ENCODE results near the gene DCST2. TPM values are rescaled to one million over a fixed set of nuclear protein-coding genes. Genes with fewer than 3 reads are reported as not detected.
"Not testable (repeated sequence)": the region's sequence is repeated elsewhere in the genome, so short reads cannot be mapped to it uniquely, and the experiment has no call there.

Gene DCST2
- total RNA-seq, 1 donor from 2014 or later: 0.17 TPM

DNA sequence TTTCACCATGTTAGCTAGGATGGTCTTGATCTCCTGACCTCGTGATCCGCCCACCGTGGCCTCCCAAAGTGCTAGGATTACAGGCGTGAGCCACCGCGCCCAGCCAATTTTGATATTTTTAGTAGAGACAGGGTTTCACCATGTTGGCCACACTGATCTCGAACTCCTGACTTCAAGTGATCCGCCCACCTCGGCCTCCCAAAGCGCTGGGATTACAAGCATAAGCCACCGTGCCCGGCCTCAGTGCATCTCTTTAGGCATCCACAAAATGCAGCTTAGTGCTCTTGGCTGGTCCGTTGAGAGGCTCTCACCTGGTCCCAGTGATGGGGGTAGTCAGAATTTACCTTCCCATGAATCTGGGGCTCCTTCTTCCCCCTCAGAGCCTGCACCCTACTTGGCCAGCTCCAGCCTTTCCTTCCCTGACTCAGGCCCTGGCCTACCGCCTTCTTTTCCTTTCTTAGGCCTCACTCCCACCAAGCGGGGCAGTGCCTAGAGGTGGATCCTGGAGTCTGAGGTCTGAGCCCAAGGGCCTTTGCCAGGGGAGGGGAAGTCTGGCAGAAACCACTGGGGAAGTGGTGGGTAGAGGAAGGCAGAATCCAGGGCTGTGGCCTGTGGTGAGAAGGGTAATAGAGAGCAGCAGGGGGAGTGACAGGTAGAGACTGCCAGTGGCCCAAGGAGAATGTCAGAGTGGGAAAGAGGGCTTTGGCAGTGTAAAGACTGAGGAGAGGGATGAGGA is 36.4 kb downstream of the DCST2 start:
- no peak for DNase-seq

DNA sequence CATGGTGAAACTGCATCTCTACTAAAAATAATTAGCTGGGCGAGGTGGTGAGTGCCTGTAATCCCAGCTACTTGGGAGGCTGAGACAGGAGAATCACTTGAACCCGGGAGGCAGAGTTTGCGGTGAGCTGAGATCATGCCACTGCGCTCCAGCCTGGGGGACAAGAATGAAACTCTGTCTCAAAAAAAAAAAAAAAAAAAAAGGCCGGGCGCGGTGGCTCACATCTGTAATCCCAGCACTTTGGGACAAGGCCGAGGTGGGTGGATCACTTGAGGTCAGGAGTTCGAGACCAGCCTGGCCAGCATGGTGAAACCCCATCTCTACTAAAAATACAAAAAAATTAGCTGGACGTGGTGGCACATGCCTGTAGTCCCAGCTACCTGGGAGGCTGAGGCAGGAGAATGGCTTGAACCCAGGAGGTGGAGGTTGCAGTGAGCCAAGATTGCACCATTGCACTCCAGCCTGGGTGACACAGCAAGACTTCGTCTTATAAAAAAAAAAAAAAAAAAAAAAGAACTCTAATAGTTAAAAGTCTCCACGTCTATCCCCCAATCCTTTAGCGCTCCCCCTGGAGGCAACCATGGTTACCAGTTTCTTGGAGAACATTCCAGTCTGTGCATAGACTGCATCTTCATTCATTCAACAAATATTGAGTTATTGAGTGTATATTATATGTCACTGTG is 38.1 kb downstream of the DCST2 start:
- peak; percentile 90 for DNase-seq

DNA sequence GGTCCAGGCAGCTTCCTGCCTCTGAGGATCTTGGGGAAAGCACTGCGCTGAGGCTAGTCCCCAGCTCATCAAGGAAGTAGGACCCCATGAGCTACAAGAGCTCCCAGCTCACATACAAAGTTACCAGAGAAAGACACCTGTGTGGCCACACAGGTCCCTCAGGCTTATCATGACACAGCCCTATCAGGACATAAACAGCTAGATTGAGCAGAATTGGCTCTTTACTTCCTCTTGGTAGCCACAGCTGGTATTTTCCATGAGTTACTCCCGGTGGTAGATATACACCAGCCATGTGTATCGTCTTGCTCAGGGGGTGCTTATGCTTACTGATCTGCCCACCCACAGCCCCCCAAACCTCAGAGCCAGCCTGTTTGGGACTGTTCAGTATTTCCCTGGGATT is 39.0 kb downstream of the DCST2 start:
- DNase-seq: no peak

DNA sequence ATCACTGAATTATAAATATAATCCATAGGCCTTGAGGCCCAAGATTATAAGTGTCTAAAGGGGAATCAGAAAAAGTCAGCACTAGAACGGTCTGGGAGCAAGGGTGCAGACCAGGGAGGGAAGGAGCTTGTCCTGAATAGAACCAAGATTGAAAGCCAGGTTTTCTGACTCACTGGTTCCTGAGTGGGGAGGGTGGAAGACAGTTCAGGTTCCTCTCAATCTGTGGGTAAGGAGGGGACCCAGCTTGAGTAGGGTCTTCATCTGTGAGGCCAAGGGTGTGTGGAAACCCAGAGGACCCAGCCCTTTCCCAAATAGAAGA is 39.4 kb downstream of the DCST2 start:
- DNase-seq: no peak

DNA sequence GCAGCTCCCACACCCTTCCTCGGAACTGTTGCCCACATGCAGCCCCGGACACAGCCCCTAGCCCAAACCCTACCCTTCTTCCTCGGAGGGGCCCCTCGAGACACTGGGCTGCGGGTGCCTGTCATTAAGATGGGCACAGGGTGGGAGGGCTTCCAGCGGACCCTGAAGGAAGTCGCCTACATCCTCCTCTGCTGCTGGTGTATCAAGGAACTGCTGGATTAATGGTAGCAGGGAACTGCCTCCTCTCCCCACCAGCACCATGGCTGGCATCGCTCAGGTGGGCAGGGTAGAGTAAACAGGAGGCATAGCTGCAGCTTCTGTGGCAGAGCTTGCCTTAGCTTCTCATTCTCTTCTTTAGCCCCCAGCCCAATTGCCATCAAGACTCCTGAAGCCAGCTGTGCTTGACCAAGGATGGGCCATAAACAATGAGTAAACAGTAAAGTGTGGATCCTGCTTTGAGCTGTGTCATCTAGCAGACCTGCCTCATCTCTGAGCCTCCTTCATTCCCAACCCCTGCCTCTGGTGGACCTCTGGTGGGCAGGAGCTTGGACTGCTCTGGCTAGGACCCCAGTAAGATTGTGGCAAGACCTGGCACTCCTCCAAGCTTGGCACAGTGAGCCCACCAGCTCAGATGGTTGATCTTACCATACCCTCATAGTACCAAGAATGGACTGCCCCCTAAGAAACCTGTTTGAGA is 39.9 kb downstream of the DCST2 start, which contains the start of gene LENEP:
Gene LENEP (plus strand): TSS at position 15 of the 697 bp plus-strand sequence. CDS start 22 bp downstream, at position 37.
- DNase-seq: no peak

DNA sequence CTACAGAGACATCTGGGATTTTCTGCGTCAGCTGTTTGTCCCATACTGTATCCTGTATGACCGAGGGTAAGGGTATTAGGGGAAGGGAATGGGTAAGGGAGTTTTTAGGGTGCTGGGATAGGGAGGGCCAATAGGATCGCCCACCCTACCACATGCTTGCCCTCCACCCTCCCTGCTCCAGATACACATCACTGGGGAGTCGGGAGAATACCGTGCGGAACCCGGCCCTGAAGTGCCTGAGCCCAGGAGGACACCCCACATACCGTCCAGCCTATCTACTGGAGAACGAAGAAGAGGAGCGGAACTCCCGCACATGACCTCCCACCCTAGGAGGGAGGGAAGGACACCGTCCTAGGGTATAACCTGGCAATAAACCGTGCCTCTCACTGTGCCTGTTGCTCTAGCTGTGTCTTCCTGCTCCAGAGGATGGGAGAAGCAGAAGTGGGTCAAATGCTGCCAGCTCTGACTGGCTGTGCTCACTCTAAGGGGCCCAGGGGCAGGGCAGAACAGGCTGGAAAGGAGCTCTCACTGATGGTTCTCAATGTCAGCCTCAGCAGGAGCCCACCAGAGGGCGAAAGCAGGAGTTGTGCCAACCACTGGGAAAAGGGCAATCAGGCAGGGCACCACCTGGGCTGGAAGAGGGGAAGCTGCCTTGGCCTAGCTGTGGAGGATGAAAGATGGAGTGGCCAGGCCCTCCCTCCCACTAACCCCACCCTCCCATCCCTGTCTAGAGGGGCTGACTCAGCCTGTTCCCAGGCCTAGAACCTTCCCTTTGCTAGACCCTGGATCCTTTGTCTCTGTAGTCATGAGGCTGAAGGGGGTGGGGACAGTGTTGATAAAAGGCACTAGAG is 40.6 kb downstream of the DCST2 start:
- DNase-seq: peak; percentile 37

DNA sequence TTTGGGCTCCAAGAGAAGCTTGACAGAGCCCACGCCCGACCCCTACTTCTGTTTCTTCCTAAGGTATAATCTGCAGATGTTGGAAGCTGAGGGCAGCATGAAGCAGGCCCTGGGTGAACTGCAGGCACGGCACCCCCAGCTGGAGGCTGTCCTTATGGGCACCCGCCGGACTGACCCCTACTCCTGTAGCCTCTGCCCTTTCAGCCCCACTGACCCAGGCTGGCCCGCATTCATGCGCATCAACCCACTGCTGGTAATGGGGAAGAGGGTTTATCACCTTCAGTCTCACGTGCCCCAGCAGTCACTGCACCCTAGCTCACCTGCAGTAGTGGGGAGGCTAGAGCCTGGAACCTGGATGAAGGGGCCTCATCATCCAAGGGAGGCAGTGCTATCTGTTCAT is 43.3 kb downstream of the DCST2 start:
- no peak for DNase-seq

DNA sequence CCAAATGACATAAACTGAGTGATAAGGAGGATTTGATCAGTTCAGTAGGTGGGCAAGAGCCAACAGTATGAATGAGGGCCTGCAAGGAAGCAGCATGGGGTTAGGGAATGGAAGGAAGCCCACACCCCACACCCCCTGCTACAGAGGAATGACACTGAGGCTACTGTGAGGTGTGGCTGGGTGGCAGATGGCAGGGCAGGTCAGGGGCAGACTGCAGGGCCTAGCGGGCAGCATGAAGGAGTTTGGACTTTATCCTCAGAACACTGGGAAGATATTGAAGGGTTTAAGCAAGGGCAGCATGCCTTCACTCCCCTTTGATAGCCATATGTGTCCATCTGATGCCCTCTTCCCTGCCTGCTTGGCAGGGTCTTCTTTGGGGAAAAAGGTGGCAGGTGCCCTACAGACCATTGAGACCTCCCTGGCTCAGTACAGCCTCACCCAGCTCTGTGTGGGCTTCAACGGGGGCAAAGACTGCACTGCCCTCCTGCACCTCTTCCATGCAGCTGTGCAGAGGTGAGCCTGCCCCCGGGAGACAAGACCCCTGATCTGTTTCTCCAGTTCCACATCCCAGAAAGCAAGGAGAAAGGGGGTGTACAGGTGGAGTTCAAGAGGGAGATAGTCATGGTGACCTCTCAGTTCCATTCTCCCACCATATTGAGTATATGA is 44.3 kb downstream of the DCST2 start:
- DNase-seq: no peak

DNA sequence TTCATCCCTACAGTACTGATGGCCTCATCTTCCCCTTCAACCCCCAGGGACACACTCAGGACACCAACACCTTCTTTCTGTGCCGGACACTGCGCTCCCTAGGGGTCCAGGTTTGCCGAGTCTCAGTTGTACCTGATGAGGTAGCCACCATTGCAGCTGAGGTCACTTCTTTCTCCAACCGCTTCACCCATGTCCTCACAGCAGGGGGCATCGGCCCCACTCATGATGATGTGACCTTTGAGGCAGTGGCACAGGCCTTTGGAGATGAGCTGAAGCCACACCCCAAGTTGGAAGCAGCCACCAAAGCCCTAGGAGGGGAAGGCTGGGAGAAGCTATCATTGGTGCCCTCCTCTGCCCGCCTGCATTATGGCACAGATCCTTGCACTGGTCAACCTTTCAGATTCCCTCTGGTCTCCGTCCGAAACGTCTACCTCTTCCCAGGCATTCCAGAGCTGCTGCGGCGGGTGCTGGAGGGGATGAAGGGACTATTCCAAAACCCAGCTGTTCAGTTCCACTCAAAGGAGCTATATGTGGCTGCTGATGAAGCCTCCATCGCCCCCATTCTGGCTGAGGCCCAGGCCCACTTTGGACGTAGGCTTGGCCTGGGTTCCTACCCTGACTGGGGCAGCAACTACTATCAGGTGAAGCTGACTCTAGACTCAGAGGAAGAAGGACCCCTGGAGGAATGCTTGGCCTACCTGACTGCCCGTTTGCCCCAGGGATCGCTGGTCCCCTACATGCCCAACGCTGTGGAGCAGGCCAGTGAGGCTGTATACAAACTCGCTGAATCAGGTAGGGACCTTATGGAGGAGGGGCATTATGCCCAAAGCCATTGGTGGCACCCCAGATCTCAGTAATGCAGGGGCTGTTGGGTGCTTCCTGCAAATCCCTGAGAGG is 45.3 kb downstream of the DCST2 start:
- DNase-seq: no peak

DNA sequence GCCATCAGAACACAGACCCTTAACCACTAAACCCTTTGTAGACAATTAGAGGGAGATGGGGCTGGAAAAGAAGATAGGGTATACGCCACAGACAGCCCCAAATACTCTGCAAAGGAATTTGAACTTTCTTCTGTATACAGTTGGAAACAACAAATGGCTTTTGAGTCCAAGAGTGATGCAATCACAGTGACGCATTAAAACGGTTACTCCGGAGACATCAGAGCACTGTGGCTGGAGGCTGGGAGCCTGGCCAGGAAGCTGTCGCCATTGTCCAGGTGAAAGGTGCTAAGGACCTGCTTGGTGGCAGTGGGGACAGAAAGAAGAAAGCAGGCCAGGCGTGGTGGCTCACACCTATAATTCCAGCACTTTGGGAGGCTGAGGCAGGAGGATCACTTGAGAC is 46.3 kb downstream of the DCST2 start:
- no peak for DNase-seq

DNA sequence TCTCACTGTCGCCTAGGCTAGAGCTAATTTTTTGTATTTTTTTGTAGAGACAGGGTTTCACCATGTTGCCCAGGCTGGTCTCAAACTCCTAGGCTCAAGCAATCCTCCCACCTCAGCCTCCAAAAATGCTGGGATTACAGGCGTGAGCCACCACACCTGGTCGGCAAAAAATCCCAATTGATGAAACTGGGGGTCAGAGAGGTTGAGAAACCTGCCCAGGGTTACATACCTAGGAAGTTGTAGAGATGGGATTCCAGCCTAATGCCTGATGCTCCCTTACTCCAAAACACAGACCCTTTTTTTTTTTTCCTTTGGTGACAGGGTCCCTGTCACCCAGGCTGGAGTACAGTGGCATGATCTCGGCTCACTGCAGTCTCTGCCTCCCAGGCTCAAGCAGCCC is 46.8 kb downstream of the DCST2 start:
- DNase-seq: not testable (repeated sequence)

DNA sequence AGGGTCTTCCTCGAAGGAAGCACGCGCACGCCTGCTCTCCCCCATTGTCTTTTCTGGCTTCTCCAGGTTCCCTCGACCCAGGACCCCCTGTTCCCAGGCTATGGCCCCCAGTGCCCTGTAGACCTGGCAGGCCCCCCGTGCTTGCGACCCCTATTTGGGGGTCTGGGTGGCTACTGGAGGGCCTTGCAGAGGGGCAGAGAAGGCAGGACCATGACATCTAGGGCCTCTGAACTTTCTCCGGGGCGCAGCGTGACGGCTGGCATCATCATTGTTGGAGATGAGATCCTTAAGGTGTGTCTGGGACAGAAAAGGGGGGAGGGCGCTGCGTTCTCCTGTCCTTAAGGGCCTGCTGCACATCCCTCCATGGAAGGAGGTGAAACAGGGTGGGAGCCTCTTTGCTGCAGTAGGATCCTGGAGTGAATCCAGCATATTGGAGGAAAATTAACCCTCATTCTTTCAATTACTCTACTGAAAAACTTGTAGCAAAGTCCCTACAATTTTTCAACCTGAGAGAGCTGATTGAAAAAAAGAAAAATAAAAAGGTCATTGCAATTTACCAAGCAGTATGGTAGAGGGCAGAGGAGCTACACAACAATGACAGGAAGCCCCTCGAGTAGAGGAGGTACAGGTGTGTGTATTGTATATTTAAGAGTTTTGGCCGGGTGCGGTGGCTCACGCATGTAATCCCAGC is 49.7 kb downstream of the DCST2 start:
- DNase-seq: no peak

DNA sequence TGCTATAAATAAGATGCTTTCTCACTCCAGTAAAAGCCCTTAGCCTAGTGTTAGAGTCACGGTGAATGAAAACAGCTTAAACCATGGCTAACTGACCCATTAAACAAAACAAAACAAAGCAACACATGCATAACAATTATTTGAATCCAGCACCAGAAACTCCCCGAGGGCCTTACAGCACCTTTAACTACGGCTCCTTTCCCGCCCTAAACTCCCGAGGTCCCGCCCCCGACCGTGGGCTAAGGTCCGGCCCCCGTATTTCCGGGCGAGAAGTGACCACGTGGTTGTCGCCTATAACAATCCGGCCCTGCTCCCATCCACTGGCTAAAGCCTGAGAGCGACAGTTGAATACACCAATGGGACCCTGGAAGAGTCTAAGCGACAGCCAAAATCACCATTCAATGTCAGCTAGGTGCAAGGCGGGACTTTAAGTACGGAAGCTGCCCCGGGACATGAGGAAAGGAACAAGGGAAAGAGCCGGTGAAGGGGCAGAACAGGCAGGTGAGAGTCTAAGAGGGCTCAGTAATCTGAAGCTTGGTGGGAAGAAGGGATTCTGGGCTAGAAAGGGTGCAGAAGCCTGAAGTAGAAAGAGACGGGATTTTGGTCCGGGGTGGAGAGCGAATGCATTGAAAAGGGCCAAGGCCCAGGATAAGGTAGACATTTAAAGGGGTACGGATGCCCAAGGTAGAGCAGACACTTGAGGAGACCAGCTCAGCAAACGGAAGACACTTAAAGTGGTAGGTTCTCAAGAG is 50.5 kb downstream of the DCST2 start, which contains the start of gene FLAD1:
Gene FLAD1 (plus strand): TSS at position 448 of the 752 bp plus-strand sequence. CDS start 351 bp downstream, outside the sequence.
- peak; percentile 100 for DNase-seq

DNA sequence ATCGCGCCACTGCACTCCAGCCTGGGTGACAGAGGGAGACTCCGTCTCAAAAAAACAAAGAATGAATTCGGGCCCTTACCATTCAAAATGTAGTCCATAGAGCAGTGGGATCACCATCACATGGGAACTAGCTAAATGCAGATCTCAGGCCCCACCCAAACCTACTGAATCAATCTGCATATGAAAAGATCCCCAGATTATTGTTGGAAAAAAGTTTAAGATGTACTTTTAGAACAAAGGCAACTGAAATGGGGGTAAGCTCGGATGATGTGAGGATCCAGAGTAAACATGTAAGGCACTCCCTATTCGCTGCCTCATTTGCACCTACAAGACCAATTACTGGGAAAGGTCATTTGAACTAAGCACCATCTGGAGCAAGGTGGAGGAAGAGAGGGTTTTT is 51.2 kb downstream of the DCST2 start:
- no peak for DNase-seq

DNA sequence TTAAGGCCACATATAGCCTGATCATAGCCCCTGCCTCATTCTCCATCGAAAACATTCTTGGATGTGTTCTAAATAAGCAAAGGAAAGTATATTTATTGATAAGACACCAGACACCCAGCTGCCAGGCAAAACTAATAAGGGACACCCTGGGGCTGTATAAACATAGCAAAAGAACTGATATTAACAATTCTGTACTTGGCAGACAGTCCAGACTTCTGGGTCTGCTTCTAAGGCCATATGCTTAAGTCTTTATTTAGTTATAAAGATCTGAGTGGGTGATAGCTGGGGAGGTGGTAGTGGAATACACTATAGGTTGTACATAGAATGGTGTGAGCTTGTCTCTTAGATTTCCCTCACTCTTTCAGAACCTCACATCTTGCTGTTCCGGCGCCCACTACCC is 55.2 kb downstream of the DCST2 start:
- DNase-seq: no peak

DNA sequence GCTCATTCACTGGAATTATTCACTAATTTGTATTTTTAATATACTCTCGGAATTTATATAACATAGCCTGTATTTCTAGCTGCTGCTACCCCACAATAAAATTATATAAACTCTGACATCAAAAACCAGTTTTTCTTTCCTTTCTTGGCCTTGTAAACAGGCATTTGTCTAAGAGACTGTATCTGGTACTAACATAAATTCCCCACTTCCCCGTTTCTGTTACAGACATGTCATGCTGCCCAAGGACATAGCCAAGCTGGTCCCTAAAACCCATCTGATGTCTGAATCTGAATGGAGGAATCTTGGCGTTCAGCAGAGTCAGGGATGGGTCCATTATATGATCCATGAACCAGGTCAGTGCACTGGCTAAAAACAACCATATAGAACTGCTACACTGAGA is 55.8 kb downstream of the DCST2 start:
- DNase-seq: not testable (repeated sequence)

DNA sequence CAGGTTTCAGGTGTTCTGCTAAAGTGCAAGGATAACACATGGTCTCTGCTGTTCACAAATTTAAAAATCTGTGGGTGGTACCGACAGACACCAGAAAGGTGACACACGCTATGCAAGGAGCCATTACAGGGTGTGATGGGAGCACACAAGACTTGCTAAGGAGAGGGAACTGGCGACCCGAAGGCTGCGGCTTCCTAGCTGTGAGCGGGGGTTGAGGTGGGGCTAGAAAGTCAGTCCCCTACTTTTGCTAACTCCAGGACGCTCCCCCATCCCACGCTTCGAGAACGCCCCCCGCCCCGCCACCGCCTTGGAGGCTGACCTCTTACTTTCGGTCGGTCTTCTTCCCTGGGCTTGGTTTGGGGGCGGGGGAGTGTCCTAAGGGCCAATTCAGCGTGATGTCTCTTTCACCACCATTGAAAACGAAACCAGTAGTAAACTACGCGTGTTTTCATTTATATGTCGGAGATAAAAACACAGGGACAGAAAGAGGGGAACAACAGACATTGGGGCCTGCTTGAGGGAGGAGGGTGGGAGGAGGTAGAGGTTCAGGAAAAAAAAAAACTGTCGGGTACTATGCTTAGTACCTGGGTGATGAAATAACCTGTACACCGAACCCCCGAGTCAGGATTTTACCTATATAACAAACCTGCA is 58.0 kb downstream of the DCST2 start:
- peak; percentile 68 for DNase-seq

DNA sequence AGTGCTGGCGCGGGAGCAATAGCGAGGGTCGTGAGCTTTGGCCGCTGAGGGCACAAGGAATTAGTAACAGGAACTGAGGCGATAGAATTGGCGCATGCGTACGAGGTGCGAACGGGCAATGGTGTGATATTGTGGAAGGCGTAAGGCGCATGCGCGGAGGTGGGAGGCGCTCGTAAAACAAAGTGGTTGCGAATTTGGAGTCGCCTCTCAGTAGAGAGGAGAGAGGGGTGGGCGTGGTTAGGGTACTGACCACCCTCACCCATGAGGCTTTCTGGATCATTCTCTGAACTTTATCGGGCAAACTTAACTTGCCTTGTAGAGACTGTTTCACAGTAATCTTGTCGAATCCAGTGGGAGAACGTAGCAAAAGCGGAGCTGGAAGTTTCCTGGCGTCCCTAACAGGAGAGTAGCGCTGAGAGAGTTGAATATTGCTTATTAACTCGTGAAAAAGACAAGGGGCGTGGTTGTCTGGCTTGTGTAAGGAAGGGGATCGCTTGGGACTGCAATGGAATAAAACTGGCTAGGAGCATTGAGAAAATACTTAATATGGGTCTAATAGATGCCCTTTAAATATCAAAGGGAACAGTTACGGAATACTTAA is 58.7 kb downstream of the DCST2 start:
- DNase-seq: peak; percentile 96

All from dermis blood vessel endothelial cell (primary cell).